ENCODE data around the gene SPATA19.

The SPATA19 gene

DNA sequence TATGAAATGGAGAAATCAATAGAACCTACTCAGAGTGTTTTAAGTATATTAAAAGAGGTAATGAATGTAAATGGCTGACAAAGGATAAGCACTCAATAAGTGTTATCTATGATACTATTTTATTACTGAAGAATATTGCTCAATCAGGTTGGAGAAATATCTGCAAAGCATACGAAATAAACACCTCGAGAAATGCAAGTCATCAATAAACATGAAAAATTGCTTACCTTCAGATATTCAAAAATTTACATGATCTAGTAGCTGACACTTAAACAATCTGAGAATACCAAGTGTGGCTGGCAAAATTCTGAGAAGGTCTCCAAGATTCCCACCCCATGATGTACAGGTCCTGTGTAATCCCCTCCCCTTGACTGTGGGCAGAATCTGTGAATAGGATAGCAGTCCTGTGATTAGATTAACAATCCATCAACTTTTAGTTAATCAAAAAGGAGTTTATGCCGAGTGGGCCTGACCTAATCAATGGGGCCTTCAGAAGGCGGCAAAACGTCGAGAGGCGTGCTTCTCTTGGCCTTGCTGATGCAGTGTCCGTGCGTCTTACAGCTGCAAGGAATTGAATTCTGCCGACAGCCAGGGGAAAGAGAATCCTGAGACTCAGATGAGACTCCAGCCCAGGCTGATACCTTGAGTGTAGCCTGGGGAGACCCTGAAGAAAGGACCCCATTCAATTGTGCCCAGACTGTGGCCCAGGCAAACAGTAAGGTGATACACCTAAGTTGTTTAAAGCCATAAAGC is 49.1 kb downstream of the SPATA19 start:
- no peak overlapping the region for H3K27ac ChIP-seq
- no peak; the same call in 1 of the 2 replicates for TF ChIP-seq ZFX (IDR thresholded peaks at IDR 0.05)
- TF ChIP-seq, protein P1, sequence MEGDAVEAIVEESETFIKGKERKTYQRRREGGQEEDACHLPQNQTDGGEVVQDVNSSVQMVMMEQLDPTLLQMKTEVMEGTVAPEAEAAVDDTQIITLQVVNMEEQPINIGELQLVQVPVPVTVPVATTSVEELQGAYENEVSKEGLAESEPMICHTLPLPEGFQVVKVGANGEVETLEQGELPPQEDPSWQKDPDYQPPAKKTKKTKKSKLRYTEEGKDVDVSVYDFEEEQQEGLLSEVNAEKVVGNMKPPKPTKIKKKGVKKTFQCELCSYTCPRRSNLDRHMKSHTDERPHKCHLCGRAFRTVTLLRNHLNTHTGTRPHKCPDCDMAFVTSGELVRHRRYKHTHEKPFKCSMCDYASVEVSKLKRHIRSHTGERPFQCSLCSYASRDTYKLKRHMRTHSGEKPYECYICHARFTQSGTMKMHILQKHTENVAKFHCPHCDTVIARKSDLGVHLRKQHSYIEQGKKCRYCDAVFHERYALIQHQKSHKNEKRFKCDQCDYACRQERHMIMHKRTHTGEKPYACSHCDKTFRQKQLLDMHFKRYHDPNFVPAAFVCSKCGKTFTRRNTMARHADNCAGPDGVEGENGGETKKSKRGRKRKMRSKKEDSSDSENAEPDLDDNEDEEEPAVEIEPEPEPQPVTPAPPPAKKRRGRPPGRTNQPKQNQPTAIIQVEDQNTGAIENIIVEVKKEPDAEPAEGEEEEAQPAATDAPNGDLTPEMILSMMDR (conservative IDR thresholded peaks at IDR 0.05) = no peak

DNA sequence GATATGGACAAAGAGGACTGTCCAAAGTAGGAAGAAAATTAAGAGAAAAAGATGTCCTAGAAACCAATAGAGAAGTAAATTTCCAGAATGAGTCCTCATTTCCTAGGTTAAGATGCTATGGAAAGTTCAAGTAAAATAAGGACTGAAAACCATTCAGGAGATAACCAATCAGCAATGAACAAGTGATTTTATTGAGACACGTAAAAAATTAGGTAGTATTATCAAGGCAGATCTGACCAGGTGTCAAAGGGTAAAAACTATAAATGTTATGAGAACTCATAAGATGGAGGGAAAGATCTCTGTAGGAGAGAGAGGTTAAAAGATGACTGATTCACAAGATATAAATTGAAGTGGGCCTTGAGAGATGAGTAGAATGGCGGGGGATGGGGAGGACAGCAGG is 50.2 kb downstream of the SPATA19 start:
- H3K27ac ChIP-seq = no peak overlapping the region
- no peak for TF ChIP-seq ZFX (IDR thresholded peaks at IDR 0.05)
- TF ChIP-seq, protein P1 (conservative IDR thresholded peaks at IDR 0.05) = no peak

DNA sequence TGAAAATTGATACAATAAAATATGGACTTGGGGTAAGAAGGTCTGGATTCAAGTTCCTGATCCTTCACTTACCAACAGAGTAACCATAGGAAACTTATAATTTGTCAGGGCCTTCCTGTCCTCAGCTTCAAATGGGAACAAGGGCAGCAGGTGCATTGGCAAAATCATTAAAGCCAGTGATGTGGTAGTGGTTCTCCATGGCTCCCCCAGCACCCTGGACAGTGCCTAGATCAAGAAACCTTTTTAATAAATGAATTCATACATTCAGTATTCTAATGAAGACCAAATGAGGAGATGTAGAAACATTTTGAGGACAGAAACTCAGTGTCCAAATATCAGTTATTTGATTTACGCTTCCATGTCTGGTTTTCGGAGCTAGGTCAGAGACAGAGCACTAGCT is 51.1 kb downstream of the SPATA19 start:
- no peak for TF ChIP-seq ZFX (IDR thresholded peaks at IDR 0.05)
- TF ChIP-seq, protein P1 (conservative IDR thresholded peaks at IDR 0.05) = no peak
- no peak overlapping the region for H3K27ac ChIP-seq

DNA sequence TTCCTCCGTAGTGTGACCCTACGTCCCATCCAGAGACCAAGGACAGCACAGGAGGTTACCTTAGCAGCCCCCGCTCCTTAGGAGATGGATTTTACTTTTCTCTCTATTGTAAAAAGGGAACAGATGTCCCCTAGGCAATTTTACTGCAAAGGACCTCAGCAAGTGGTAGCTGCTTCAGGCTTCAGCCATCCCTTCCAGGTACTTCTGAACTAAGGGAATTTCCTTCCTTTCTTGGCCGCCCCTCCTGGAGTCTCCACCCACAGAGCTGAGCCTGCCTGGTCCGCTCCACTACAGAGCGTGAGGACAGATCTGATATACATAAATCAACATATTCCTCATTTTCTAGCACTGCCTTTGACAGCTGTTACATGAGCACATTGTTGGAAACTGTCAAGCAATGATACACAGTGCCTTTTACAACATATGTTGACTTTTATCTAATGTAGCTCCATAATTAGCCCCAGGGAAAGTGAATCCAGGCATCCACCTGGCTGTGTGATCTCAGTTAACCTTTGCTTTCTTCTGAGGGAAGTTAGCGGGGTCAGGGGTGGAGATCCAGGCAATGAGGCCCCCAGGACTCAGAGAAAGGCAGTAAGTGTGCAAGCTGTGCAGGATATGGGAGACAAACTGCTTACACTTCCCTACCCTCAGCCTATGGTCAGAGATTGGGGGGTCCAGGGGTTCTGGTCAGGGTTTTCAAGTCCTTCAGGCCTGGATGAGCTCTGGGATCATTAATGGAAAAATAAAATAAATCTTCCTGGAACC is 51.9 kb downstream of the SPATA19 start:
- TF ChIP-seq ZFX (IDR thresholded peaks at IDR 0.05) = no peak
- TF ChIP-seq, protein P1 (conservative IDR thresholded peaks at IDR 0.05) = no peak
- H3K27ac ChIP-seq = no peak overlapping the region

DNA sequence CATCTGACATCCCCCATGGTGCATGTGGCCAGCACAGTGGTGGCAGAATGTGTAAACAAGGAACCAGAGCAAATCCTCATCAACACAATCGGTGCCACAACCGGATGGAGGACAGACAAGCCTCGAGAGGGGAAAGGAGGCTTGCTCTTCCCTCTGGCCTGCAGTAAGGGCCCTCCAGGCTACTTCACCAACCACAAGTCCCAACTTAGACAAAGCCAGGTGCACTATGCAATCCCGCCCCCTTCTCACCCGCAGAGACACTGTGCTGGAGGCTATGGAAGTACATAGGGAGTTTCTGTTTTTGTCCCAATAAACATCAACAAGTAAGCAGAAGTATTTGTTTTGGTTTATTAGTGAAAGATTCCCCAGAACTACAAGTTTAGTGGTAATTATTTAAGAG is 54.3 kb downstream of the SPATA19 start:
- H3K27ac ChIP-seq = no peak overlapping the region
- TF ChIP-seq, protein P1 (conservative IDR thresholded peaks at IDR 0.05) = no peak
- TF ChIP-seq ZFX (IDR thresholded peaks at IDR 0.05) = no peak

All from C4-2B (cell line).